Measurements from ENCODE around the gene PLEKHH3. TPM values are rescaled to one million over a fixed set of nuclear protein-coding genes. Genes with fewer than 3 reads are reported as not detected.

The PLEKHH3 gene
- total RNA-seq, 1 experiment from 2014 or later: 66.3 TPM

DNA sequence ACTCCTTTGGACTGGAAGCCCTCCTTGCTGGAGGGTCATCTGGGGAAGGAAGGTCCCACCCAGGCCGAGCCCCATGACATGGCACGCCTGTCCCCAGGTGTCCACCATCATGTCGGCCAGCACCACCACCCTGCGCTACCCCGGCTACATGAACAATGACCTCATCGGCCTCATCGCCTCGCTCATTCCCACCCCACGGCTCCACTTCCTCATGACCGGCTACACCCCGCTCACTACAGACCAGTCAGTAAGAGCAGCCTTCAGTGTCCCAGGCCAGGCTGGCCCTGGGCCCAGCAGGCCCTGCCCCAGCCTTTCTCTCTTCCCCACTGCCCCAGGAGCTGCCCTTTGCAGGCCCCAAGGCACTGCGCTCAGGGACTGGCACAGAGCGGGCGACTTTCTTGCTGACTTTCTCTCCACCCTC lies 11.2 kb downstream of the PLEKHH3 start (continued):
- no peak for TF ChIP-seq ZNF274 (IDR thresholded peaks at IDR 0.05; ENCODE audit: low read depth, low read length)
- TF ChIP-seq EGR1 (IDR thresholded peaks at IDR 0.05; ENCODE audit: low read depth): no peak

DNA sequence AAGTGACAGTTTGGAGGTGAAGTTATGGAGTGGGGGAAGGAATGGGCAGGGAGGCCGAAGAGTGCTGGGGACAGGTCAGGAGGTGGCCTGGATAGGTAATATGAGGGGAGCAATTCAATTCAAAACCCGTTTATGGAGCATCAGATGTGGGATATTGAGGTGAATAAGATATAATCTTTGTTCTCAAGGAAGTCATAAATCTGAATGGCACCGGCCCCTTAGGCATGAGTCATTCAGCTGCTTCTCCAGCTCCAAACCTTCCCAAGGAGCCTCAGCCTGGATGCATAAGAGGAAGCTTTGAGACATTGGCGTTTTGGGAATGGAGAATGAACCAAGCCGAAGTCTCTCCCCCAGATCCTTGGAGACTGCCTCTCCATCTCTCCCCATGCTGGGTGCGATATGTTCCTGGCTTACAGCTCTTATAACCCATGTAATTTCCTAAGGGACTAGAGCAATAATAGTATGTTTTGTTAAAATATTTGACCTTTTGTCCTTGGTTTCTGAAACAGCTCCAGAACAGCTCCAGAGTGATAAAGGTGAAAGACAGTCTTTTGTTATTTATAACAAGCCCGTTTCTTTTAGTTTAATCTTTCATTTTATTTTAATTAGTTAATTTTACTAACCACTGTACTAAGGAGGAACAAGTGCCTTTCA lies 16.0 kb downstream of the PLEKHH3 start:
- H3K4me1 ChIP-seq (ENCODE audit: control insufficient read depth in 1 of 2, insufficient read depth in 2 of 2, low read length in 2 of 2): peaks cover 20 to 36% of the 10 kb centered on the region in 2 experiments
- no peaks in the 10 kb centered on the region for H3K27me3 ChIP-seq (ENCODE audit: insufficient read depth, low read length)
- H3K27ac ChIP-seq (ENCODE audit: low read depth, low read length): peak overlapping the region; percentile 57
- H3K9me3 ChIP-seq (ENCODE audit: control insufficient read depth in 1 of 2, insufficient read depth in 1 of 2, low read depth in 1 of 2, low read length in 2 of 2): no peaks in the 10 kb centered on the region; a peak in 1 of 4 replicates
- H4K20me1 ChIP-seq (ENCODE audit: insufficient read depth): no peaks in the 10 kb centered on the region
- peaks cover 0 to 3% of the 10 kb centered on the region in 2 experiments; a peak in 1 of 4 replicates for H3K36me3 ChIP-seq (ENCODE audit: control insufficient read depth in 1 of 2, insufficient read depth in 2 of 2, low read length in 2 of 2)
- DNase-seq (ENCODE audit: low read depth, low spot score) (no peak), ATAC-seq (peak; percentile 37)
- ChIA-PET CTCF (interaction anchor here (1.0 to 2.5 kb wide), 6 partner anchors 13 to 113 kb away, joined by 3 to 9 read pairs (median 6); partner anchors contain the start of genes PLEKHH3, RETREG3 and TUBG1), POLR2A (interaction anchor here (0.9 to 2.7 kb wide), 3 partner anchors 9 to 16 kb away, joined by 3 to 7 read pairs (median 3); partner anchors contain the start of gene PLEKHH3), RAD21 (ENCODE audit: low non-redundant PET in 1 of 2, low total read pairs in 2 of 2, uncharacterized antibody in 2 of 2, unreplicated experiment in 2 of 2) (interaction anchor here in 1 of 2 experiments (0.6 to 2.0 kb wide), 2 partner anchors 36 to 51 kb away, joined by 3 to 4 read pairs; partner anchors contain the start of genes RETREG3 and TUBG1)
- BruUV-seq (replicated peaks): no TSS peak
- H2AFZ ChIP-seq (ENCODE audit: low read depth, low read length, poor library complexity, severe bottlenecking): no peak overlapping the region
- peak overlapping the region; percentile 41 for H3K9ac ChIP-seq (ENCODE audit: low read length)
- H3K79me2 ChIP-seq (ENCODE audit: insufficient read depth, low read length): no peaks in the 10 kb centered on the region
- H3K4me2 ChIP-seq (ENCODE audit: low read length): peak overlapping the region; percentile 96
- no peaks in the 10 kb centered on the region for H3K9me2 ChIP-seq (ENCODE audit: insufficient read depth)
- H3K4me3 ChIP-seq (replicated peaks in 1 of 2; ENCODE audit: low read depth in 1 of 2, low read length in 2 of 2): peak overlapping the region; percentile 36 to 74
- intact Hi-C loops (cut with micrococcal nuclease): no loop called here
- no peak for TF ChIP-seq RAD21 (IDR thresholded peaks at IDR 0.05; ENCODE audit: low read depth)
- TF ChIP-seq, protein P1, sequence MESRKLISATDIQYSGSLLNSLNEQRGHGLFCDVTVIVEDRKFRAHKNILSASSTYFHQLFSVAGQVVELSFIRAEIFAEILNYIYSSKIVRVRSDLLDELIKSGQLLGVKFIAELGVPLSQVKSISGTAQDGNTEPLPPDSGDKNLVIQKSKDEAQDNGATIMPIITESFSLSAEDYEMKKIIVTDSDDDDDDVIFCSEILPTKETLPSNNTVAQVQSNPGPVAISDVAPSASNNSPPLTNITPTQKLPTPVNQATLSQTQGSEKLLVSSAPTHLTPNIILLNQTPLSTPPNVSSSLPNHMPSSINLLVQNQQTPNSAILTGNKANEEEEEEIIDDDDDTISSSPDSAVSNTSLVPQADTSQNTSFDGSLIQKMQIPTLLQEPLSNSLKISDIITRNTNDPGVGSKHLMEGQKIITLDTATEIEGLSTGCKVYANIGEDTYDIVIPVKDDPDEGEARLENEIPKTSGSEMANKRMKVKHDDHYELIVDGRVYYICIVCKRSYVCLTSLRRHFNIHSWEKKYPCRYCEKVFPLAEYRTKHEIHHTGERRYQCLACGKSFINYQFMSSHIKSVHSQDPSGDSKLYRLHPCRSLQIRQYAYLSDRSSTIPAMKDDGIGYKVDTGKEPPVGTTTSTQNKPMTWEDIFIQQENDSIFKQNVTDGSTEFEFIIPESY (IDR thresholded peaks at IDR 0.05; ENCODE audit: extremely low read depth, insufficient replicate concordance, low read length): no peak
- no peak for TF ChIP-seq ZFX (IDR thresholded peaks at IDR 0.05)
- no peak for TF ChIP-seq EZH2 (IDR thresholded peaks at IDR 0.05)
- no peak for TF ChIP-seq CEBPB (IDR thresholded peaks at IDR 0.05; ENCODE audit: low read depth)
- TF ChIP-seq SRF (IDR thresholded peaks at IDR 0.05; ENCODE audit: low read depth): no peak
- peak; percentile 80 for TF ChIP-seq JUND (IDR thresholded peaks at IDR 0.05)
- TF ChIP-seq ELF1 (IDR thresholded peaks at IDR 0.05; ENCODE audit: borderline replicate concordance, low read depth): no peak
- TF ChIP-seq POLR2AphosphoS5 (IDR thresholded peaks at IDR 0.05; ENCODE audit: low read depth, low read length): no peak
- TF ChIP-seq, protein P2, sequence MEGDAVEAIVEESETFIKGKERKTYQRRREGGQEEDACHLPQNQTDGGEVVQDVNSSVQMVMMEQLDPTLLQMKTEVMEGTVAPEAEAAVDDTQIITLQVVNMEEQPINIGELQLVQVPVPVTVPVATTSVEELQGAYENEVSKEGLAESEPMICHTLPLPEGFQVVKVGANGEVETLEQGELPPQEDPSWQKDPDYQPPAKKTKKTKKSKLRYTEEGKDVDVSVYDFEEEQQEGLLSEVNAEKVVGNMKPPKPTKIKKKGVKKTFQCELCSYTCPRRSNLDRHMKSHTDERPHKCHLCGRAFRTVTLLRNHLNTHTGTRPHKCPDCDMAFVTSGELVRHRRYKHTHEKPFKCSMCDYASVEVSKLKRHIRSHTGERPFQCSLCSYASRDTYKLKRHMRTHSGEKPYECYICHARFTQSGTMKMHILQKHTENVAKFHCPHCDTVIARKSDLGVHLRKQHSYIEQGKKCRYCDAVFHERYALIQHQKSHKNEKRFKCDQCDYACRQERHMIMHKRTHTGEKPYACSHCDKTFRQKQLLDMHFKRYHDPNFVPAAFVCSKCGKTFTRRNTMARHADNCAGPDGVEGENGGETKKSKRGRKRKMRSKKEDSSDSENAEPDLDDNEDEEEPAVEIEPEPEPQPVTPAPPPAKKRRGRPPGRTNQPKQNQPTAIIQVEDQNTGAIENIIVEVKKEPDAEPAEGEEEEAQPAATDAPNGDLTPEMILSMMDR (IDR thresholded peaks at IDR 0.05 in 2 of 3, conservative IDR thresholded peaks at IDR 0.05 in 1 of 3; ENCODE audit: borderline replicate concordance in 1 of 3, insufficient read depth in 1 of 3, low read depth in 2 of 3, low read length in 2 of 3): no peak
- no peak for TF ChIP-seq YY1 (IDR thresholded peaks at IDR 0.05; ENCODE audit: extremely low read depth, insufficient replicate concordance, low read depth, low read length)
- TF ChIP-seq ZNF274 (IDR thresholded peaks at IDR 0.05; ENCODE audit: low read depth, low read length): no peak
- TF ChIP-seq CBX3 (IDR thresholded peaks at IDR 0.05; ENCODE audit: low read depth): peak; percentile 43; the same call in 1 of the 2 replicates
- peak; percentile 47 for TF ChIP-seq SP1 (IDR thresholded peaks at IDR 0.05; ENCODE audit: low read depth)
- TF ChIP-seq, protein P3, sequence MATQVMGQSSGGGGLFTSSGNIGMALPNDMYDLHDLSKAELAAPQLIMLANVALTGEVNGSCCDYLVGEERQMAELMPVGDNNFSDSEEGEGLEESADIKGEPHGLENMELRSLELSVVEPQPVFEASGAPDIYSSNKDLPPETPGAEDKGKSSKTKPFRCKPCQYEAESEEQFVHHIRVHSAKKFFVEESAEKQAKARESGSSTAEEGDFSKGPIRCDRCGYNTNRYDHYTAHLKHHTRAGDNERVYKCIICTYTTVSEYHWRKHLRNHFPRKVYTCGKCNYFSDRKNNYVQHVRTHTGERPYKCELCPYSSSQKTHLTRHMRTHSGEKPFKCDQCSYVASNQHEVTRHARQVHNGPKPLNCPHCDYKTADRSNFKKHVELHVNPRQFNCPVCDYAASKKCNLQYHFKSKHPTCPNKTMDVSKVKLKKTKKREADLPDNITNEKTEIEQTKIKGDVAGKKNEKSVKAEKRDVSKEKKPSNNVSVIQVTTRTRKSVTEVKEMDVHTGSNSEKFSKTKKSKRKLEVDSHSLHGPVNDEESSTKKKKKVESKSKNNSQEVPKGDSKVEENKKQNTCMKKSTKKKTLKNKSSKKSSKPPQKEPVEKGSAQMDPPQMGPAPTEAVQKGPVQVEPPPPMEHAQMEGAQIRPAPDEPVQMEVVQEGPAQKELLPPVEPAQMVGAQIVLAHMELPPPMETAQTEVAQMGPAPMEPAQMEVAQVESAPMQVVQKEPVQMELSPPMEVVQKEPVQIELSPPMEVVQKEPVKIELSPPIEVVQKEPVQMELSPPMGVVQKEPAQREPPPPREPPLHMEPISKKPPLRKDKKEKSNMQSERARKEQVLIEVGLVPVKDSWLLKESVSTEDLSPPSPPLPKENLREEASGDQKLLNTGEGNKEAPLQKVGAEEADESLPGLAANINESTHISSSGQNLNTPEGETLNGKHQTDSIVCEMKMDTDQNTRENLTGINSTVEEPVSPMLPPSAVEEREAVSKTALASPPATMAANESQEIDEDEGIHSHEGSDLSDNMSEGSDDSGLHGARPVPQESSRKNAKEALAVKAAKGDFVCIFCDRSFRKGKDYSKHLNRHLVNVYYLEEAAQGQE (IDR thresholded peaks at IDR 0.05; ENCODE audit: low read depth): no peak
- TF ChIP-seq, protein P4, sequence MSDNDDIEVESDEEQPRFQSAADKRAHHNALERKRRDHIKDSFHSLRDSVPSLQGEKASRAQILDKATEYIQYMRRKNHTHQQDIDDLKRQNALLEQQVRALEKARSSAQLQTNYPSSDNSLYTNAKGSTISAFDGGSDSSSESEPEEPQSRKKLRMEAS (IDR thresholded peaks at IDR 0.05): peak; percentile 23; the same call in 1 of the 2 replicates

Data from HCT116 (cell line).